Activated T-cell treated with anti-CD3 and anti-CD28 coated beads, Interleukin-2, amount 50 U/mL, for 4 hours (primary cell): ENCODE results near the gene SYF2. TPM values are rescaled to one million over a fixed set of nuclear protein-coding genes. Genes with fewer than 3 reads are reported as not detected.

Experiments
- total RNA-seq, 3 donors: library from RNA; stranded (reverse); gene quantifications; one replicate each; pipeline ENCODE4 v1.2.1, GENCODE V29; 2021

Gene SYF2
- total RNA-seq, 3 donors from 2014 or later: 46.7 to 54.9 (median 52.2) TPM

Other genes starting within 250 kb of the SYF2 start
- gene RSRP1, start 15.0 kb upstream of the SYF2 start, total RNA-seq: 10 to 100 TPM; 47.0 to 61.7 (median 53.4) TPM
- not detected for gene RHD, start 40.0 kb upstream of the SYF2 start, total RNA-seq
- 10 to 100 TPM; 82.5 to 92.9 (median 90.5) TPM for gene TMEM50A, start 105.8 kb upstream of the SYF2 start, total RNA-seq
- under 1 TPM in 2 of 3 donors, not detected in 1; 0.15 to 0.26 TPM for gene RHCE, start 188.3 kb upstream of the SYF2 start, total RNA-seq
- gene MACO1, start 198.4 kb upstream of the SYF2 start, total RNA-seq: 10 to 100 TPM; 14.4 to 17.9 (median 16.4) TPM